Measurements from ENCODE around the gene TRAPPC2. TPM values are rescaled to one million over a fixed set of nuclear protein-coding genes. Genes with fewer than 3 reads are reported as not detected.

The TRAPPC2 gene
- total and polyA plus RNA-seq, 4 donors = 3.1 to 12.3 (median 8.8) TPM

- TF ChIP-seq EGR1 (IDR thresholded peaks at IDR 0.05; ENCODE audit: low read depth in 2 of 2) (no peak), CTCF (IDR thresholded peaks at IDR 0.05; ENCODE audit: low read depth, low read length, missing input control) (no peak), RAD21 (IDR thresholded peaks at IDR 0.05) (no peak), FOXA1 (IDR thresholded peaks at IDR 0.05) (no peak), FOXA2 (IDR thresholded peaks at IDR 0.05) (no peak), GABPA (IDR thresholded peaks at IDR 0.05 in 1 of 2, conservative IDR thresholded peaks at IDR 0.05 in 1 of 2) (no peak), YY1 (IDR thresholded peaks at IDR 0.05) (no peak), JUND (IDR thresholded peaks at IDR 0.05) (no peak)
Measured at GRCh38 chrX:13717700-13718472, 16.5 kb downstream of the TRAPPC2 start (continued).

GRCh38 chrX:13716905-13717304 is 17.5 kb downstream of the TRAPPC2 start:
- 87% methylated on average over 6 of the region's 6 CpGs for WGBS
- Histone ChIP-seq H3K27ac (ENCODE audit: low read depth in 1 of 2, low read length in 2 of 2) (no peak overlapping the region), H3K9me3 (ENCODE audit: control insufficient read depth in 4 of 4, low read length in 3 of 4) (no peaks in the 10 kb centered on the region), H3K27me3 (ENCODE audit: control insufficient read depth in 4 of 4, insufficient read depth in 4 of 4, low read length in 3 of 4) (no peaks in the 10 kb centered on the region), H3K36me3 (ENCODE audit: control insufficient read depth in 4 of 4, insufficient read depth in 3 of 4, low read depth in 1 of 4, low read length in 3 of 4) (peaks cover 0 to 10% (median 7%) of the 10 kb centered on the region in 4 donors), H3K4me1 (ENCODE audit: control insufficient read depth in 4 of 4, insufficient read depth in 4 of 4, low read length in 3 of 4) (no peaks in the 10 kb centered on the region), H3K4me3 (ENCODE audit: low read depth in 1 of 3, low read length in 3 of 3) (no peak overlapping the region), H3K9ac (ENCODE audit: low read depth in 1 of 2, low read length in 2 of 2) (no peak overlapping the region)
- TF ChIP-seq FOXA1 (IDR thresholded peaks at IDR 0.05) = no peak
- DNase-seq (ENCODE audit: low spot score) = no peak

GRCh38 chrX:13716455-13716854 is 18.0 kb downstream of the TRAPPC2 start:
- no peak for TF ChIP-seq FOXA2 (IDR thresholded peaks at IDR 0.05)
- TF ChIP-seq GABPA (IDR thresholded peaks at IDR 0.05 in 1 of 2, conservative IDR thresholded peaks at IDR 0.05 in 1 of 2) = no peak
- no peak for TF ChIP-seq HNF4A (conservative IDR thresholded peaks at IDR 0.05)
- no peak for TF ChIP-seq NR2F2 (IDR thresholded peaks at IDR 0.05)
- no peak for TF ChIP-seq FOXA1 (IDR thresholded peaks at IDR 0.05)
- no peak for TF ChIP-seq RAD21 (IDR thresholded peaks at IDR 0.05)
- no peak for TF ChIP-seq CTCF (IDR thresholded peaks at IDR 0.05; ENCODE audit: low read depth, low read length, missing input control)
- TF ChIP-seq MAX (IDR thresholded peaks at IDR 0.05) = no peak
- no peak for TF ChIP-seq HNF4G (IDR thresholded peaks at IDR 0.05)
- TF ChIP-seq TAF1 (conservative IDR thresholded peaks at IDR 0.05) = no peak
- no peak for TF ChIP-seq REST (IDR thresholded peaks at IDR 0.05)
- TF ChIP-seq YY1 (IDR thresholded peaks at IDR 0.05) = no peak
- TF ChIP-seq ATF3 (IDR thresholded peaks at IDR 0.05) = no peak
- no peak for TF ChIP-seq EGR1 (IDR thresholded peaks at IDR 0.05; ENCODE audit: low read depth in 2 of 2)
- no peak for TF ChIP-seq SP1 (IDR thresholded peaks at IDR 0.05)
- no peak for TF ChIP-seq RXRA (IDR thresholded peaks at IDR 0.05)
- TF ChIP-seq ZBTB33 (IDR thresholded peaks at IDR 0.05) = no peak
- no peak for TF ChIP-seq JUND (IDR thresholded peaks at IDR 0.05)
- WGBS = 94% methylated on average over 9 of the region's 9 CpGs
- Histone ChIP-seq H3K9me3 (ENCODE audit: control insufficient read depth in 4 of 4, low read length in 3 of 4) (no peaks in the 10 kb centered on the region), H3K36me3 (ENCODE audit: control insufficient read depth in 4 of 4, insufficient read depth in 3 of 4, low read depth in 1 of 4, low read length in 3 of 4) (peaks cover 0 to 10% (median 7%) of the 10 kb centered on the region in 4 donors), H3K9ac (ENCODE audit: low read depth in 1 of 2, low read length in 2 of 2) (no peak overlapping the region), H3K27me3 (ENCODE audit: control insufficient read depth in 4 of 4, insufficient read depth in 4 of 4, low read length in 3 of 4) (no peaks in the 10 kb centered on the region), H3K27ac (ENCODE audit: low read depth in 1 of 2, low read length in 2 of 2) (no peak overlapping the region), H3K4me3 (ENCODE audit: low read depth in 1 of 3, low read length in 3 of 3) (no peak overlapping the region), H3K4me1 (ENCODE audit: control insufficient read depth in 4 of 4, insufficient read depth in 4 of 4, low read length in 3 of 4) (no peaks in the 10 kb centered on the region)
- DNase-seq (ENCODE audit: low spot score) = no peak
